Colonic mucosa (tissue), 4 donors: ENCODE measurements around the gene MACROD2. TPM values are rescaled to one million over a fixed set of nuclear protein-coding genes. Genes with fewer than 3 reads are reported as not detected.

Experiments
- DNase-seq: peaks from one replicate; pipeline ENCODE4 v3.0.0-alpha.2; 2020
- H3K27ac ChIP-seq: fragments of 200-600 bp; one replicate; pipeline ENCODE4 v1.8.0; 2021
- H3K27me3 ChIP-seq: fragments of 200-600 bp; one replicate; pipeline ENCODE4 v1.8.0; 2021
- H3K36me3 ChIP-seq: fragments of 200-600 bp; one replicate; pipeline ENCODE4 v1.8.0; 2021
- H3K4me1 ChIP-seq: fragments of 200-600 bp; one replicate; pipeline ENCODE4 v1.8.0; 2021; ENCODE audit warnings: mild to moderate bottlenecking
- H3K4me3 ChIP-seq: fragments of 200-600 bp; one replicate; pipeline ENCODE4 v1.8.0; 2021
- H3K9ac ChIP-seq, 2 donors: one replicate each; pipeline ENCODE4 v1.7.0; 2013; ENCODE audit warnings: control low read depth in 2 of 2, low read depth in 2 of 2, low read length in 2 of 2
- H3K9me3 ChIP-seq: fragments of 200-600 bp; one replicate; pipeline ENCODE4 v1.8.0; 2021
- intact Hi-C: fragments of 100-400 bp; cut with DNase I; formaldehyde crosslinking; loops from one replicate; pipeline ENCODE4 v1.14.1; 2022
- total RNA-seq, 2 donors: library from RNA; stranded (reverse); fragmentation: NEBNext Ultra II Directional in 1 of 2; extraction: Animal tissue kit (Norgen Biotek cat#: 25700) in 1 of 2; gene quantifications; one replicate each; pipeline ENCODE4 v1.2.1, GENCODE V29; 2021
- TF ChIP-seq, protein P1 (sequence below): fragments of 200-600 bp; IDR thresholded peaks from one replicate; pipeline ENCODE4 v1.8.0; 2022; ENCODE audit warnings: antibody characterized with exemption, mild to moderate bottlenecking
- donor health status: healthy.
- donor health status: DM: no; HTN: no; CAD: no.
- donor health status: DM: no; HTN: no; CAD: no.

Gene MACROD2
- total RNA-seq, 2 donors from 2014 or later, result 3.2 to 3.3 TPM

- Histone ChIP-seq H3K27me3 (no peaks in the 10 kb centered on the region), H3K4me3 (no peak overlapping the region), H3K36me3 (no peaks in the 10 kb centered on the region), H3K27ac (no peak overlapping the region), H3K4me1 (no peaks in the 10 kb centered on the region), H3K9ac (no peak overlapping the region), H3K9me3 (no peaks in the 10 kb centered on the region)
- no peak for DNase-seq
- intact Hi-C loops, result no loop called here
- TF ChIP-seq, protein P1, sequence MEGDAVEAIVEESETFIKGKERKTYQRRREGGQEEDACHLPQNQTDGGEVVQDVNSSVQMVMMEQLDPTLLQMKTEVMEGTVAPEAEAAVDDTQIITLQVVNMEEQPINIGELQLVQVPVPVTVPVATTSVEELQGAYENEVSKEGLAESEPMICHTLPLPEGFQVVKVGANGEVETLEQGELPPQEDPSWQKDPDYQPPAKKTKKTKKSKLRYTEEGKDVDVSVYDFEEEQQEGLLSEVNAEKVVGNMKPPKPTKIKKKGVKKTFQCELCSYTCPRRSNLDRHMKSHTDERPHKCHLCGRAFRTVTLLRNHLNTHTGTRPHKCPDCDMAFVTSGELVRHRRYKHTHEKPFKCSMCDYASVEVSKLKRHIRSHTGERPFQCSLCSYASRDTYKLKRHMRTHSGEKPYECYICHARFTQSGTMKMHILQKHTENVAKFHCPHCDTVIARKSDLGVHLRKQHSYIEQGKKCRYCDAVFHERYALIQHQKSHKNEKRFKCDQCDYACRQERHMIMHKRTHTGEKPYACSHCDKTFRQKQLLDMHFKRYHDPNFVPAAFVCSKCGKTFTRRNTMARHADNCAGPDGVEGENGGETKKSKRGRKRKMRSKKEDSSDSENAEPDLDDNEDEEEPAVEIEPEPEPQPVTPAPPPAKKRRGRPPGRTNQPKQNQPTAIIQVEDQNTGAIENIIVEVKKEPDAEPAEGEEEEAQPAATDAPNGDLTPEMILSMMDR, result no peak
Observed at GRCh38 chr20:14992153-14992552, 996.8 kb downstream of the MACROD2 start.

DNA sequence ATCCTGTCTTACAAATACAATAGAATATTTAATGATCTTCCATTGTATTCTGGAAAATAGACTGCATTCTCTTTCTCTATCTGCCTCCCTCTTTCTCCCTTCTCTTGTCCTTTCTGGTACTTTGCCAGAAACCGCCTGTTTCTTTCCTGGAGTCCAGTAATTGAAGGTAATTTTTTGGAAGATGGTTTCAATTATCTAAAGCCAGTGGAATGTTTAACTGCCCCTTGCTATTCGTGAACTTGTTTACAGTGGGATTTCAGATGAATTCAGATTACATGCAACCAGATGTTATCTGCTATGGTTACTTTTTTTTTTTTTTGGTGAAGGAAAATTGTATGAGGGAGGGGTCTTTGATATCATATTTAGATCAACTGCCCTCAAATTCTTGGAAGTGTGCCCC lies 997.6 kb downstream of the MACROD2 start:
- intact Hi-C loops, result no loop called here
- H3K36me3 ChIP-seq, result no peaks in the 10 kb centered on the region

GRCh38 chr20:14996883-14997672 lies 1001.8 kb downstream of the MACROD2 start:
- no peaks in the 10 kb centered on the region for H3K27me3 ChIP-seq
- no peak for DNase-seq
- intact Hi-C loops, result no loop called here

More for the DNA sequence above, 997.6 kb downstream of the MACROD2 start:
- Histone ChIP-seq H3K9ac (no peak overlapping the region), H3K9me3 (no peaks in the 10 kb centered on the region), H3K27ac (no peak overlapping the region), H3K27me3 (no peaks in the 10 kb centered on the region), H3K4me3 (no peak overlapping the region), H3K4me1 (no peaks in the 10 kb centered on the region)
- TF ChIP-seq, protein P1, result no peak
- DNase-seq, result no peak

DNA sequence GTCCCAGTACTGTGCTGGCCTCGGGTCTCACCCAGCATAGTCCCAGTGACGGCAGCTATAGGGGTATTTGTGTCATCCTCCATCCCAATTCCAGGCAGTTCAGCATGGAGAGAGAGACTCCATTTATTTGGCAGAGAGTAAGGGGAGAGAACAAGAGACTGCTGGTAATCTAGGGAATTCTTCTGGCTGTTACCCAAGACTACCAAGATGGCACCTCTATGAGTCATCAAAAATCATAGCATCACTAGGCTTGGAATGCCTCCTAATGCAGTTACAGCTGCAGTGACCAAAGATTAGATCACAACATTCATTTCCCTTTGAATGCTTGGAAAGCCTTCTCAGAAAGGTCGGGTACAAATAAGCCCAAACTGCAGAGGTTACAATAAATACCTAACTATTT lies 1002.5 kb downstream of the MACROD2 start:
- H3K9me3 ChIP-seq, result no peaks in the 10 kb centered on the region
- intact Hi-C loops, result no loop called here
- no peaks in the 10 kb centered on the region for H3K27me3 ChIP-seq
- no peak overlapping the region for H3K9ac ChIP-seq
- TF ChIP-seq, protein P1, result no peak
- H3K4me3 ChIP-seq, result no peak overlapping the region
- H3K27ac ChIP-seq, result no peak overlapping the region
- no peaks in the 10 kb centered on the region for H3K36me3 ChIP-seq
- H3K4me1 ChIP-seq, result no peaks in the 10 kb centered on the region
- DNase-seq, result no peak

More at GRCh38 chr20:14996883-14997672, 1001.8 kb downstream of the MACROD2 start:
- H3K9ac ChIP-seq, result no peak overlapping the region
- no peak overlapping the region for H3K27ac ChIP-seq
- H3K4me3 ChIP-seq, result no peak overlapping the region
- H3K36me3 ChIP-seq, result no peaks in the 10 kb centered on the region
- TF ChIP-seq, protein P1, result no peak
- H3K4me1 ChIP-seq, result no peaks in the 10 kb centered on the region
- H3K9me3 ChIP-seq, result no peaks in the 10 kb centered on the region

DNA sequence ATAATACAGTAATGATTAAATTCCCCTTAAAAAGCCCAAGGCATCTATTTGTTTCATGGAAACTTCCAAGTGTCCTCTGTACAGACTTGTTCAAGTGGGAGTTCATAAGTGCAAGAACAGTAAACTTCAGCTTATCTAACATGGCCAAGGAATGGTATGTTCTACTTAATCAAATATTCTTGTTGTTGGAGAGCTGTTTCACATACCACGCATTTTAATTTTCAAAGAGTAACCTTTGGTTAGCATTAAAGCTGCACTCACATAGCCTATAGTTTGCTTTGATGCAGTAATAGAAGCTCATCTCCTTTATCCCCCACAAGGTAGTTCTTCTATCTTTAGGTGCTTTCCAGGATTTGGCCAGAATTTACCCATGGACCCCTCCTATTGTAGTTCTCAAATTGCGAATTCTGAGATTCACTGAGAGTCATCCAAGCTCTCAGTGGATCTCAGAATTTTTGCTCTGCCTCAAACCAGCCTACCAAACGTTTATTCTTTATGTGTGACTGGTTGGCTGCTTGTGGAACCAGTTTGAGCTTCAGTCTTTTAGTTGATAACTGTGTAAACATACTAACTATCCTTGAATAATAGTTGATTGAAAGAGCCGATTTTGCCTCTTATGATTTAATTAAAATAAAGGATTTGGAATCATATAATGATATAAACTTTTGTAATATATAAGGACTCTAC lies 1010.1 kb downstream of the MACROD2 start:
- H3K27ac ChIP-seq, result no peak overlapping the region
- no peaks in the 10 kb centered on the region for H3K9me3 ChIP-seq
- H3K27me3 ChIP-seq, result no peaks in the 10 kb centered on the region
- no peaks in the 10 kb centered on the region for H3K4me1 ChIP-seq
- intact Hi-C loops, result no loop called here
- no peak for DNase-seq
- no peak overlapping the region for H3K9ac ChIP-seq
- no peak overlapping the region for H3K4me3 ChIP-seq
- TF ChIP-seq, protein P1, result no peak
- no peaks in the 10 kb centered on the region for H3K36me3 ChIP-seq
